GM12872 (cell line): ENCODE data around the gene ZAP70.

Source experiments
- TF ChIP-seq, protein P1 (sequence below): IDR thresholded peaks from 3 replicates; pipeline ENCODE4 v1.5.1; 2011; ENCODE audit warnings: low read depth, mild to moderate bottlenecking, low read length, moderate library complexity; ENCODE audit not compliant: insufficient read depth

Gene ZAP70

DNA sequence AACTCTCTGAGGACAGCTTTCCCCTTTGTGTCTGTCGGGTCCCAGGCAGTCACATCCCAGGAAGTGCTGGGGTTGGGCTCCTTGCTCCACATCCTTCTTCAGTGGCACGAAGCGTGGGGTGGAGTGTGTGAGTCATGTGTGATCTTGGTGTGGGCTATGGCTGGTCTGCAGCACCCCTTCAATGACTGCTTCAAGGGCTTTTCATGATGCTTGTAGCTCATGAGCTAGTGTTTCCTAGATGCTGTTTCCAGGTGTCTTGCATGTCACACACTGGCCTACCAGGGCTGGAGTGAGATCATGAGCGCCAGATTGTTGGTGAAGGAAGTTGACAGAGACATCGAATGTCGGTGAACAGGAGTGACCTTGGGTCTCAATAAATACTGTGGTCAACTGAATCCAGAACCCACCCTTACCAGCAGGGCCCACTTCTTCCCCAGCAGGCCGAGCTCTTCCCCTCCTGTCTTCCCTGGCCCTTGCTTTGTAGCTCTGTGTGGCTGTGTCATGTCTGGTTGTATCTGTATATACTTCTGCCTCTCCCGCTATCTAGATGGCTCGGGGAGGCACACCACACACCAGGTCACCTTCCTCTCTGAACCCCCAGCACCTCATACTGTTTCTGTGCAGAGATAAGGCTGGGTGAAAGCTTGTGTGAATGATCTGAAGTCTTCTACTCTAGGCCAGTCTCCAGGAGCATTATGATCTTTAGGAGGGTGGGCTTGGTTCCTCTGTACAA lies 40.0 kb upstream of the ZAP70 start:
- TF ChIP-seq, protein P1, sequence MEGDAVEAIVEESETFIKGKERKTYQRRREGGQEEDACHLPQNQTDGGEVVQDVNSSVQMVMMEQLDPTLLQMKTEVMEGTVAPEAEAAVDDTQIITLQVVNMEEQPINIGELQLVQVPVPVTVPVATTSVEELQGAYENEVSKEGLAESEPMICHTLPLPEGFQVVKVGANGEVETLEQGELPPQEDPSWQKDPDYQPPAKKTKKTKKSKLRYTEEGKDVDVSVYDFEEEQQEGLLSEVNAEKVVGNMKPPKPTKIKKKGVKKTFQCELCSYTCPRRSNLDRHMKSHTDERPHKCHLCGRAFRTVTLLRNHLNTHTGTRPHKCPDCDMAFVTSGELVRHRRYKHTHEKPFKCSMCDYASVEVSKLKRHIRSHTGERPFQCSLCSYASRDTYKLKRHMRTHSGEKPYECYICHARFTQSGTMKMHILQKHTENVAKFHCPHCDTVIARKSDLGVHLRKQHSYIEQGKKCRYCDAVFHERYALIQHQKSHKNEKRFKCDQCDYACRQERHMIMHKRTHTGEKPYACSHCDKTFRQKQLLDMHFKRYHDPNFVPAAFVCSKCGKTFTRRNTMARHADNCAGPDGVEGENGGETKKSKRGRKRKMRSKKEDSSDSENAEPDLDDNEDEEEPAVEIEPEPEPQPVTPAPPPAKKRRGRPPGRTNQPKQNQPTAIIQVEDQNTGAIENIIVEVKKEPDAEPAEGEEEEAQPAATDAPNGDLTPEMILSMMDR: no peak

DNA sequence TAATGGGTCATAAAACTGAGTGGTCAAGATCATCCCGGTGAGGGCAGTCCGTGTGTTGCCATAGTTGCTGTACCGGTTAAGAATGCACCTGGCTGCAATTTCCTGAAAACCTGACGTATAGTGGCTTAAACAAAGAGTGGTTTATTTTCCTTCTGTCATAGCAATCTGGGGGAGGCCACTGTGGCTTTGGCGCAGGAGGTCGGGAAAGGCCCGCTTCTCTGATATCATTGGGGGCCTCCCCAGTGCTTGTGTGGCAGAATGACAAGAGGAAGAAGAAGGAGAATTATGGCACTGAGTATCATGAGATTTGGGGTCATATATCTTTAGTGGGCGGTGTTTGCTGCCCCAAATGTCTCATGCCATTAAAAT lies 39.5 kb upstream of the ZAP70 start:
- TF ChIP-seq, protein P1: no peak

DNA sequence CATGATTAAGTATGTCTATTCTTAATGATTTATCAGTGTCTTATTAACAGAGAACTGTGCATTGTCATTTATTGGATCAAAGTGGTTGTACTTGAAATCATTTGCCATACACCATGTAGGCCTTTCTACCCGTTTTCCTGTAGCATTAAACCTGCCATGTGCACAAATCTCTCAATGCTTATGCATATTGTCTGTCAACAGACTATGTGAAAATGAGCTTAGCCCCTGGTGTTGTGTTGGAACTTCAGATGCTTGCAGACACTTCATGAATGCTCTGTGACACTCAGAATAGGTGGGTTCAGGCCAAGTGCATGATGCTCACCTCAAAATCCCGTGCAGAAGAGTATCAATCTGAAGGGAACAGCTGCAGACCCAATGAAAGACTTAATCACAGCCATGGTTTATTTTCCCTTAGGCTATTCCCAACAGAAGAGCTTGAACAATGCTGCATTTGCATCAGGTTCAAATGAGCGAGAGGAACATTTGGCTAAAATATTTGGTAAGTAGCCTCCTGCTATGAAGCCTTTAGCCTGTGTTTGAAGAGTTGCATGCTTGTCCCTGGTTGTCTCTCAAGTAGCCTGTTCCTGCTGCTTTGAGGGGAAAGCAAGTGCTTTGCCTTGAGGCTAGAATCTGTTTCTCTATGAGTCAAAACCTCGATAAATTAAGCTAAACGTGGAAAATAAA lies 37.8 kb upstream of the ZAP70 start:
- TF ChIP-seq, protein P1: no peak

DNA sequence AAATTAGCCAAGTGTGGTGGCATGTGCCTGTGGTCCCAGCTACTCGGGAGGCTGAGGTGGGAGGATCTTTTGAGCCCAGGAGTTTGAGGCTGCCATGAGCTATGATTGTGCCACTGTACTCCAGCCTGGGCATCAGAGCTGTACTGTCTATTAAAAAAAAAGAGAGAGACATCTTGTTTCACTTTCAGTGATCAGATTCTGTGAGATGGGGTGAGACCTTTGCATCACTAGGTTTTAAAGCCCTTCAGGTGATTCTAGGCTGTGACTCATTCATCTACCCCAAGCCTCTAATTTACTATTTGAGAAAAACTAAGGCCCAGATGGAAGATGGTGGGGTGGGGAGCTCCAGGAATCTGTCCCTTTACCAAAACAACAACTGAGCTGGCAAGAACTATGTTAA lies 36.8 kb upstream of the ZAP70 start:
- TF ChIP-seq, protein P1: no peak

DNA sequence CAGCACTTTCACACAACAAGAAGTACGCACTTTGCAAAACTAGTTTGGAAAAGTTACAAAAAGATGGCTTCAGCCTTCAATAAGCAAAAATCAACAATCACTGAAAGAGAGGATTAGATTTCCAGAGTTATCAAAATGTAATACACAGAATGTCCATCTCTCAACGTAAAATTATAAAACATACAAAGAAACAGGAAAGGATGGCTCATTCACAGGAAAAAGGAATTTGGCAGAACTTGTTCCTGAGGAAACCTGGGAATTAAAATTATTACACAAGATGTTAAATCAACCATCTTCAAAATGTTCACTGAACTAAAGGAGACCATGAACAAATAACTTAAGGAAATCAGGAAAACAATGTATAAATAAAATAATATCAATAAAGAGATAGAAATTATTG lies 35.9 kb upstream of the ZAP70 start:
- TF ChIP-seq, protein P1: no peak

DNA sequence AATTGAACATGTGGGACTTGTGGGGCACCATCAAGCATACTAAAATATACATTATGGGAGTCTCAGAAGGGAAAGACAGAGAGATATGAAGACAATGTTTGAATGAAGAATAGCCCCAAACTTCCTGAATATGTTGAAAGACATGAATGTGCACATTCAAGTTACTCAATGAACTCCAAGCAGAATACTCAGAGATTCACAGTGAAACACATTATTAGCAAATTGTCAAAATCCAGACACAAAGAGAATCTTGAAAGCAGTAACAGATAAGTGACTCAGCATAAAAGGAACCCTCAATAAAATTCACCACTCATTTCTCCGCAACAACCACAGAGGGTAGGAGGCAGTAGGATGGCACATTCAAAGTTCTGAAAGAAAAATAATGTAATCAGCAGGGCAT lies 35.1 kb upstream of the ZAP70 start:
- TF ChIP-seq, protein P1: no peak

DNA sequence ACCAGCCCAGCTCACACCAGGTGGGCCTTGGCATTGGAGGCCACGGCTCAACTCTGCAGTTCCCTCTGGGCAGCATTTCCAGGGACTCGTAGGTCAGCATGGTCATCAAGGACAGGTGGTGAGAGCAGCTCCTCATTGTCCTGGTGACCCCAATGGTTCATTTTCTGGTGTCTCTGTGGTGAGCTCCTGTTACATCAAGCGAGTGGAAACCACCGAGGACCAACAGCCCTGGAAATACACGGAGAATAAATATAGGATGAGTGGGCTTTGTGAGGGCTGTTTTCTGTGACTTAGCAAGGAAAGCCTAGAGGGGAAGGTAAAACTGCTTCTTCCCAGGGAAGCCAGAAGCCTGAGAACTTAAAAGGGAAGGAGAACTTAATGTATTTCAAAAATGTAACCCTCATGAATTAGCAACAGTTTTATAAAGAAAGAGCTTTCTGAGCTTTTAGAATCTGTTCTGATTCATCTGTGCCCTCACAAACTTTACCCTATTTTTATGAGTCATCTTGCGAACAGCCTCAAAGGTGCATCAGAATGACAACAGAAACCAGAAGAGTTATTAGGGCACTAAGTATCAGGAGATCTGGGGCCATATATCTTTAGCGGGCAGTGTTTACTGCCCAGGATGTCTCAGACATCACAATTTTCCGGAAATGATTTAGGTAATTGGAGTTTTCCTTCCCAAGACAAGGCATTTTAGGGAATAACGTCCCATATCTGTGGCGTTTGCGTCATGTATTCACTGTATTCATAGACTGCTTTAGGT lies 25.1 kb upstream of the ZAP70 start:
- TF ChIP-seq, protein P1: no peak
